AG09309 (cell line): ENCODE measurements around the gene DSC2.
"Not testable (repeated sequence)": the region's sequence is repeated elsewhere in the genome, so short reads cannot be mapped to it uniquely, and the experiment has no call there.

Experiments
- DNase-seq: peaks from one replicate; pipeline ENCODE4 v3.0.0-alpha.2; 2010; ENCODE audit warnings: low read depth
- H3K4me3 ChIP-seq: 2 replicates; pipeline ENCODE4 v1.5.1; 2011; ENCODE audit warnings: mild to moderate bottlenecking, low read depth, low read length, moderate library complexity; ENCODE audit not compliant: control insufficient read depth
- TF ChIP-seq, protein P1 (sequence below): IDR thresholded peaks from 2 replicates; pipeline ENCODE4 v1.5.1; 2011; ENCODE audit warnings: mild to moderate bottlenecking, low read depth, low read length, inconsistent platforms; ENCODE audit not compliant: insufficient read depth, control insufficient read depth; ENCODE audit errors: missing control alignments

DSC2 gene

DNA sequence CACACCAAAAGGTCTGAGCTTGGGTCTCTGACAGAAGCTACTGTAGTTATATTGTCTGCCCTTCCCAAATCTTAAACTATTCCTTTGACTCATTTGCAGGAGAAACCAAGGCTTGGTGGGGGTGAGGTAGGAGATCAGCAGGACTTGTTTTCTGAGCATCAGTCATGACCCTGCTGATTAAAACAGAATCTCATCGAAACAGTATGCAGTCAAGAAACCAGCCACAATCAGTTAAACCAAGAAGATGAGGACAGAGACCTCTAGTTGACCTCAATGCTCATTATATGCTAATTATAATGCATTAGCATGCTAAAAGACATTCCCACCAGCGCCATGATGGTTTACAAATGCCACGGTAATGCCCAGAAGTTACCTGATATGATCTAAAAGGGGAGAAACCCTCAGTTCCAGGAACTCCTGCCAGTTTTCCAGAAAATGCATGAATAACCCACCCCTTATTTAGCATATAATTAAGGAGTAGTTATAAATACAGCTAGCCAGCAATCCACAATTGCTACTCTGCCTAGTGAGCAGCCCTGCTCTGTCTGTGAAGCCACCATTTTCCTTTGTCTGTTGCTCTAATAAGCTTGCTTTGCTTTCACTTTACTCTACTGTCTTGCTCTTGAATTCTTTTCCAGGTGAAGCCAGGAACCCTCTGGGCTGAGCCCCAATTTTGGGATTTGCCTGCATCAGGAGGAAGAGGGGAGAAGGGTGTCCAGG is 86.3 kb downstream of the DSC2 start:
- no peak for DNase-seq
- TF ChIP-seq, protein P1, sequence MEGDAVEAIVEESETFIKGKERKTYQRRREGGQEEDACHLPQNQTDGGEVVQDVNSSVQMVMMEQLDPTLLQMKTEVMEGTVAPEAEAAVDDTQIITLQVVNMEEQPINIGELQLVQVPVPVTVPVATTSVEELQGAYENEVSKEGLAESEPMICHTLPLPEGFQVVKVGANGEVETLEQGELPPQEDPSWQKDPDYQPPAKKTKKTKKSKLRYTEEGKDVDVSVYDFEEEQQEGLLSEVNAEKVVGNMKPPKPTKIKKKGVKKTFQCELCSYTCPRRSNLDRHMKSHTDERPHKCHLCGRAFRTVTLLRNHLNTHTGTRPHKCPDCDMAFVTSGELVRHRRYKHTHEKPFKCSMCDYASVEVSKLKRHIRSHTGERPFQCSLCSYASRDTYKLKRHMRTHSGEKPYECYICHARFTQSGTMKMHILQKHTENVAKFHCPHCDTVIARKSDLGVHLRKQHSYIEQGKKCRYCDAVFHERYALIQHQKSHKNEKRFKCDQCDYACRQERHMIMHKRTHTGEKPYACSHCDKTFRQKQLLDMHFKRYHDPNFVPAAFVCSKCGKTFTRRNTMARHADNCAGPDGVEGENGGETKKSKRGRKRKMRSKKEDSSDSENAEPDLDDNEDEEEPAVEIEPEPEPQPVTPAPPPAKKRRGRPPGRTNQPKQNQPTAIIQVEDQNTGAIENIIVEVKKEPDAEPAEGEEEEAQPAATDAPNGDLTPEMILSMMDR: no peak
- no peak overlapping the region for H3K4me3 ChIP-seq

DNA sequence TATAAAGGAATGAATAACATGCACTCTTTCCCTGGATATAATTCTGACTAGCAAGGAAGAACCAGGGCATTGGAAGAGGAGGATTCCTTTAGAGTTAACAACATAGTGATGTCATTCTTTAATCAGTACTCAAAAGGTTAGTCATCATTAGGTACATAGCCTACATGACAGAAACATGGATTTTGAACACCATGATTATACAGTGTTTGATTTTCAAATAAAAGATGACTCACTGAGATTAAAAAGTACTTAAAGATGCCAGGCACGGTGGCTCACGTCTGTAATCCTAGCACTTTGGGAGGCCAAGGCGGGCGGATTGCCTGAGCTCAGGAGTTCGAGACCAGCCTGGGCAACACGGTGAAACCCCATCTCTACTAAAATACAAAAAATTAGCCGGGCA is 90.8 kb downstream of the DSC2 start:
- not testable (repeated sequence) for DNase-seq, H3K4me3 ChIP-seq

DNA sequence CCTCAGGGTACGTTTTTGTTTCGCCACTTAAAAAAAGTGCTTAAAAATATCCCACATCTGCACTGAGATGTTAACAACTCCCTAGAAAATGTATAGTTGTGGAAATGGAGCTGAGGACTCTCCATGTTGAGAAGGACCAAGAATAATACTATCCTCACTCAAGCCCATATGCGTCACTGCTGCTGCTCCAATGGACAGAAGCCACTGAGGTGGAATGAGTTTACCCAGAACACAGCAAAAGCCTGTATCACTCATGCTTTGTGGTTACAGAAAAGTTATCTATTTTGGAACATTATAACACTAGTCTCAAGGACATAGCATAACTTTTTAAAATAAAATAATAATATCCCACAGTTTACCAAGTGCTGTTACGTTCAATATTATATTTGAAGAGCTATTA is 91.6 kb downstream of the DSC2 start:
- DNase-seq: no peak
- TF ChIP-seq, protein P1: no peak
- no peak overlapping the region for H3K4me3 ChIP-seq
